DOHH2 (cell line): ENCODE data around the gene PRDM16.

Experiments used
- H3F3A ChIP-seq: fragments of 200-600 bp; sonication (generic), shearing (Covaris generic); 2 replicates; pipeline ENCODE4 v1.6.0; 2016; ENCODE audit warnings: antibody characterized with exemption, mild to moderate bottlenecking; ENCODE audit not compliant: control insufficient read depth, insufficient read depth
- H3K27ac ChIP-seq: fragments of 200-600 bp; sonication (generic); 2 replicates; pipeline ENCODE4 v1.5.1; 2014; ENCODE audit warnings: low read depth, mild to moderate bottlenecking, low read length, moderate library complexity
- H3K27me3 ChIP-seq: fragments of 200-600 bp; sonication (generic); 2 replicates; pipeline ENCODE4 v1.6.1; 2014; ENCODE audit warnings: mild to moderate bottlenecking, low read length, mixed read lengths; ENCODE audit not compliant: control insufficient read depth
- H3K36me3 ChIP-seq: fragments of 200-600 bp; sonication (generic); 2 replicates; pipeline ENCODE4 v1.6.1; 2014; ENCODE audit warnings: mild to moderate bottlenecking, low read length, moderate library complexity, mixed read lengths; ENCODE audit not compliant: control insufficient read depth
- H3K4me1 ChIP-seq: fragments of 200-600 bp; sonication (generic); 2 replicates; pipeline ENCODE4 v1.6.1; 2014; ENCODE audit warnings: mild to moderate bottlenecking, low read length, mixed read lengths; ENCODE audit not compliant: control insufficient read depth
- H3K4me2 ChIP-seq: fragments of 200-600 bp; sonication (generic); 2 replicates; pipeline ENCODE4 v1.6.0; 2014; ENCODE audit warnings: mild to moderate bottlenecking, low read length, moderate library complexity
- H3K4me3 ChIP-seq: fragments of 200-600 bp; sonication (generic); 2 replicates; pipeline ENCODE4 v1.5.1; 2014; ENCODE audit warnings: mild to moderate bottlenecking, low read length, mixed read lengths
- H3K79me2 ChIP-seq: fragments of 200-600 bp; sonication (generic); 2 replicates; pipeline ENCODE4 v1.6.1; 2014; ENCODE audit warnings: mild to moderate bottlenecking, low read length, mixed read lengths; ENCODE audit not compliant: control insufficient read depth
- H3K9me2 ChIP-seq: fragments of 200-600 bp; sonication (generic); replicated peaks from 2 replicates; pipeline ENCODE4 v1.6.1; 2014; ENCODE audit warnings: mild to moderate bottlenecking, low read length, mixed read lengths; ENCODE audit not compliant: control insufficient read depth
- H3K9me3 ChIP-seq: fragments of 200-600 bp; sonication (generic); 2 replicates; pipeline ENCODE4 v1.6.1; 2014; ENCODE audit warnings: antibody characterized with exemption, low read length, mixed read lengths; ENCODE audit not compliant: control insufficient read depth, insufficient read depth
- H4K20me1 ChIP-seq: fragments of 200-600 bp; sonication (generic); 2 replicates; pipeline ENCODE4 v1.6.0; 2014; ENCODE audit warnings: low read depth, mild to moderate bottlenecking, antibody characterized with exemption, low read length, moderate library complexity; ENCODE audit not compliant: control insufficient read depth, insufficient read depth
- EZH2phosphoT487 ChIP-seq: fragments of 200-600 bp; sonication (generic); IDR thresholded peaks from 2 replicates; pipeline ENCODE4 v1.6.1; 2017; ENCODE audit warnings: borderline replicate concordance, mild to moderate bottlenecking, antibody characterized with exemption, low read length, moderate library complexity, mixed read lengths
- TF ChIP-seq, protein P1 (sequence below): fragments of 200-600 bp; sonication (generic); IDR thresholded peaks from one replicate; pipeline ENCODE4 v1.5.1; 2014; ENCODE audit warnings: antibody characterized with exemption, mild to moderate bottlenecking, low read depth, low read length; ENCODE audit not compliant: poor library complexity, severe bottlenecking

Gene PRDM16

GRCh38 chr1:3393987-3394920, 325.3 kb downstream of the PRDM16 start:
- no peak overlapping the region for H3K4me3 ChIP-seq
- no peaks in the 10 kb centered on the region for H3K79me2 ChIP-seq
- H4K20me1 ChIP-seq = no peaks in the 10 kb centered on the region
- no peaks in the 10 kb centered on the region for H3K36me3 ChIP-seq
- H3K4me1 ChIP-seq = no peaks in the 10 kb centered on the region
- no peaks in the 10 kb centered on the region for H3K9me3 ChIP-seq
- H3K27me3 ChIP-seq = no peaks in the 10 kb centered on the region
- no peak overlapping the region for H3K27ac ChIP-seq
- no peaks in the 10 kb centered on the region for H3K9me2 ChIP-seq
- TF ChIP-seq EZH2phosphoT487 = no peak
- TF ChIP-seq, protein P1, sequence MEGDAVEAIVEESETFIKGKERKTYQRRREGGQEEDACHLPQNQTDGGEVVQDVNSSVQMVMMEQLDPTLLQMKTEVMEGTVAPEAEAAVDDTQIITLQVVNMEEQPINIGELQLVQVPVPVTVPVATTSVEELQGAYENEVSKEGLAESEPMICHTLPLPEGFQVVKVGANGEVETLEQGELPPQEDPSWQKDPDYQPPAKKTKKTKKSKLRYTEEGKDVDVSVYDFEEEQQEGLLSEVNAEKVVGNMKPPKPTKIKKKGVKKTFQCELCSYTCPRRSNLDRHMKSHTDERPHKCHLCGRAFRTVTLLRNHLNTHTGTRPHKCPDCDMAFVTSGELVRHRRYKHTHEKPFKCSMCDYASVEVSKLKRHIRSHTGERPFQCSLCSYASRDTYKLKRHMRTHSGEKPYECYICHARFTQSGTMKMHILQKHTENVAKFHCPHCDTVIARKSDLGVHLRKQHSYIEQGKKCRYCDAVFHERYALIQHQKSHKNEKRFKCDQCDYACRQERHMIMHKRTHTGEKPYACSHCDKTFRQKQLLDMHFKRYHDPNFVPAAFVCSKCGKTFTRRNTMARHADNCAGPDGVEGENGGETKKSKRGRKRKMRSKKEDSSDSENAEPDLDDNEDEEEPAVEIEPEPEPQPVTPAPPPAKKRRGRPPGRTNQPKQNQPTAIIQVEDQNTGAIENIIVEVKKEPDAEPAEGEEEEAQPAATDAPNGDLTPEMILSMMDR = no peak
- H3F3A ChIP-seq = no peaks in the 10 kb centered on the region
- no peak overlapping the region for H3K4me2 ChIP-seq

DNA sequence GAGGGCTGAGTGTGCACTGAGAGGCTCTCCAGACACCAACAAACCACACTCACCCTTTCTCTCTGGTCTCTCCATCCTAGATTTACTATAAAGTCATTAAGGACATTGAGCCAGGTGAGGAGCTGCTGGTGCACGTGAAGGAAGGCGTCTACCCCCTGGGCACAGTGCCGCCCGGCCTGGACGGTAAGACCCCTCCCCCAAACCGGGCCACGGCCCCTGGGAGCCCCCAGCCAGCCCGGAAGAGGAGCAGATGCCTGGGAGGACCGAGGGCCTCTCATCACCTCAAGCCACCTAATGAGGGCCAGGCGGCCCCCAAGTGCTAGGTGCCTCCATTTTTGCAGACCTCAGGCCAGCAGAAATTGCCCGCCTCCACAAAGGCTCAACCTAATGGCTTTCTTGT, 327.4 kb downstream of the PRDM16 start:
- H3K9me3 ChIP-seq = no peaks in the 10 kb centered on the region
- H3K36me3 ChIP-seq = no peaks in the 10 kb centered on the region
- no peak overlapping the region for H3K4me3 ChIP-seq
- H3K79me2 ChIP-seq = no peaks in the 10 kb centered on the region
- H4K20me1 ChIP-seq = no peaks in the 10 kb centered on the region
- H3K27ac ChIP-seq = no peak overlapping the region
- no peaks in the 10 kb centered on the region for H3F3A ChIP-seq
- H3K4me2 ChIP-seq = no peak overlapping the region
- H3K9me2 ChIP-seq = no peaks in the 10 kb centered on the region
- H3K4me1 ChIP-seq = no peaks in the 10 kb centered on the region
- no peak for TF ChIP-seq EZH2phosphoT487
- TF ChIP-seq, protein P1 = no peak
- no peaks in the 10 kb centered on the region for H3K27me3 ChIP-seq

DNA sequence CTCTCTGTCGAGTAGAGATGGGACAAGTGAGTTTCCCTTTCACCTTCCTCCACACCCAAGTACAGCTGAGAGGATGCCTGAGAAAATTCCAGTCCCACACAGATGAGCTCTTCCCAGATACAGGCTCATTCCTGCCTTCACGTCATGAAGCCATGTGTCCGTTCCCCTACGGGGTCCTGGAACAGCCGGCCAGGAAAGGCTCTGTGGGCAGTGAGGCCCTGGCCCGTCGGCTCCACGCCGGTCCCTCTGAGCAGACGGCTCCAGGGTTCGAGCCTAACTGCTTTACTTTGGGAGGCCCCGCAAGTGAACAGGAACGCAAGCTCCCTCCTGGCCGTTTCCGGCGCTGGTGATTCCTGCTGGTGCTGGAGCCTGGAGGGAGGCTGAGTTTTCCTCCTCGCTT, 328.3 kb downstream of the PRDM16 start:
- no peaks in the 10 kb centered on the region for H3K27me3 ChIP-seq
- H3K36me3 ChIP-seq = no peaks in the 10 kb centered on the region
- H3K4me3 ChIP-seq = no peak overlapping the region
- TF ChIP-seq, protein P1 = no peak
- no peaks in the 10 kb centered on the region for H3K4me1 ChIP-seq
- H3F3A ChIP-seq = no peaks in the 10 kb centered on the region
- H3K9me3 ChIP-seq = no peaks in the 10 kb centered on the region
- no peaks in the 10 kb centered on the region for H3K79me2 ChIP-seq
- H3K4me2 ChIP-seq = no peak overlapping the region
- H3K27ac ChIP-seq = no peak overlapping the region
- H3K9me2 ChIP-seq = no peaks in the 10 kb centered on the region
- H4K20me1 ChIP-seq = no peaks in the 10 kb centered on the region
